HG03103 (cell line): Measurements from ENCODE around the gene RESP18.

ENCODE experiments used
- ATAC-seq: cut with Tn5 transposase; IDR thresholded peaks from one replicate; pipeline ENCODE4 v1.9.1; 2021; ENCODE audit warnings: low read depth; ENCODE audit not compliant: unreplicated experiment

RESP18 gene

GRCh38 chr2:219279151-219279915, 53.2 kb downstream of the RESP18 start, which contains the start of gene DNAJB2:
TSS of gene DNAJB2 (plus strand) at chr2:219279366. CDS start at chr2:219279834, 468 bp downstream.
- ATAC-seq: peak; percentile 78

DNA sequence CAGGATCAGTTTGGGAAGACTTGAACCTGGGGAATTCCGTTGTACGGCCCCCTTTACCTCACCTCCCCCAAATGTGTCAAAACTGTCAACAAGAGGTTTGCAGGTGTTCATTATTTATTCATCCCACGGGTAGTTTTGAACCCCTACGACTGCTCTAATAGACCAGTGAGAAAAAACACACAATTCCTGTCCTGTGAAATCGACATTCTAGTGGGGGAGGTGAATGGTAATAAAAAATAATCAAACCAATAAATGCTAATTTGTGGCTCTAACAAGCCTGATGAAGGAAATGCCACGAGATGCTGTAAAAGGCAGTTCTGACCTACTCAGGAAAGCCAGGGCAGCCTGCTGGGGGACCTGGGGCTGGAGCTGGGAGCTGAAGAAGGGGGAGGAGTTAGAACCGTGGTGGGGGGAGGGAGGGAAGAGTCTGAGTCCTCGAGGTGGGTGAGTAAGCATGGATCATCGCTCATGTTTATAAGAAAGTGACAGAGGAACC, 53.8 kb downstream of the RESP18 start:
- no peak for ATAC-seq

- no peak for ATAC-seq
These were observed 54.6 kb downstream of the RESP18 start for GRCh38 chr2:219277703-219278654.
